Caco-2 (cell line): ENCODE results near the gene KCNIP4. TPM values are rescaled to one million over a fixed set of nuclear protein-coding genes. Genes with fewer than 3 reads are reported as not detected.

ENCODE experiments used
- BruUV-seq: library from RNA; stranded (reverse); fragments of 400-500 nt; replicated peaks from 2 replicates; lab custom pipeline; 2021; lab: Mats Ljungman, UMichigan
- CTCF ChIA-PET: fragments of 300-600 bp; sonication (Branson Sonifier 250); formaldehyde crosslinking; loops from one replicate; lab custom pipeline; 2022; ENCODE audit warnings: antibody characterized with exemption; lab: Charles Lee
- POLR2A ChIA-PET: fragments of 300-600 bp; sonication (Branson Sonifier 250); formaldehyde crosslinking; loops from one replicate; lab custom pipeline; 2022; ENCODE audit warnings: antibody characterized with exemption; lab: Charles Lee
- DNase-seq, 2 experiments: peaks; one replicate each; pipeline versions ENCODE4 v3.0.0 to v3.0.0-alpha.2; 2020 to 2022
- H3K27me3 ChIP-seq: replicated peaks from 2 replicates; pipeline ENCODE4 v1.6.0; 2011; ENCODE audit warnings: low read length; ENCODE audit not compliant: control insufficient read depth, insufficient read depth
- H3K36me3 ChIP-seq: 2 replicates; pipeline ENCODE4 v1.5.1; 2011; ENCODE audit warnings: low read length; ENCODE audit not compliant: control insufficient read depth, insufficient read depth
- H3K4me1 ChIP-seq: fragments of 250-450 bp; sonication (Bioruptor Pico); 2 replicates; pipeline ENCODE4 v1.5.1; 2020; ENCODE audit warnings: mild to moderate bottlenecking
- H3K4me3 ChIP-seq: 2 replicates; pipeline ENCODE4 v1.5.1; 2011; ENCODE audit warnings: low read depth, mild to moderate bottlenecking, control low read depth, low read length
- H3K9me3 ChIP-seq: fragments of 250-450 bp; sonication (Bioruptor Pico); 2 replicates; pipeline ENCODE4 v1.5.1; 2020; ENCODE audit warnings: mild to moderate bottlenecking, moderate library complexity
- H3K27ac Mint-ChIP-seq: one replicate; pipeline ENCODE4 v1.8.0; 2022; ENCODE audit warnings: mixed read lengths; ENCODE audit not compliant: unreplicated experiment
- H3K27me3 Mint-ChIP-seq: one replicate; pipeline ENCODE4 v1.8.0; 2022; ENCODE audit warnings: mixed read lengths; ENCODE audit not compliant: insufficient read depth, unreplicated experiment
- H3K36me3 Mint-ChIP-seq: one replicate; pipeline ENCODE4 v1.8.0; 2022; ENCODE audit warnings: mild to moderate bottlenecking, mixed read lengths; ENCODE audit not compliant: insufficient read depth, unreplicated experiment
- H3K4me1 Mint-ChIP-seq: one replicate; pipeline ENCODE4 v1.8.0; 2022; ENCODE audit warnings: low read depth, mixed read lengths; ENCODE audit not compliant: unreplicated experiment
- H3K4me3 Mint-ChIP-seq: one replicate; pipeline ENCODE4 v1.8.0; 2022; ENCODE audit warnings: mild to moderate bottlenecking, moderate library complexity, mixed read lengths; ENCODE audit not compliant: unreplicated experiment
- H3K9me3 Mint-ChIP-seq: one replicate; pipeline ENCODE4 v1.8.0; 2022; ENCODE audit warnings: mixed read lengths; ENCODE audit not compliant: unreplicated experiment
- intact Hi-C: fragments of 100-400 bp; cut with micrococcal nuclease; formaldehyde crosslinking; loops from one replicate; pipeline ENCODE4 v1.10.0; 2022; ENCODE audit not compliant: unreplicated experiment
- total RNA-seq: library from RNA; stranded (reverse); gene quantifications from 2 replicates; pipeline ENCODE4 v1.2.3, GENCODE V29; 2022
- TF ChIP-seq, protein P1 (sequence below), 2 experiments: fragments of 200-600 bp in 1 of 2; IDR thresholded peaks; 1 replicate in 1 of 2; 2 replicates in 1 of 2; pipeline versions ENCODE4 v1.5.1 to v1.8.0; 2011 to 2022; ENCODE audit warnings: antibody characterized with exemption in 1 of 2, control low read depth in 1 of 2, inconsistent platforms in 1 of 2, low read depth in 1 of 2, low read length in 1 of 2, mild to moderate bottlenecking in 1 of 2, moderate library complexity in 1 of 2; ENCODE audit not compliant: insufficient read depth in 1 of 2, severe bottlenecking in 1 of 2, unreplicated experiment in 1 of 2

Gene KCNIP4
- total RNA-seq, 1 experiment from 2014 or later: not detected

DNA sequence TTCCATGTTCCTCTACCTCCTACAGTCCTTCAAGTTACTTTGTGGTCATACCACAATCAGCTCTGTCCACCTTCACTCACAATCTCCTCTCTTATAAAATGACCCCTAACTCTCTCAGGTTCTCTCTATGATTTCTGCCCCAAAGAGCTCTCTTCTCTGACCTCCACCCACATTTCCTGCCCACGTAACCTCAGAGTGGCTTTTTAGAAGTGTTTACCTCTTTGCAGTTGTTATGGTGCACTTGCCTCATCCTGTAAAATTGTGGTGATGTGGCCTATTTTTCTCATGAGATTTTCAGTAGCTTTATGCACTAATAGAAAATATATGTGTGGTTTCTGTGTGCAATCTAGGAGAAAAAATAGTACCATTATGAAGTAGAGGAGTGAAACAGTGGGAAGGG, 1032.5 kb downstream of the KCNIP4 start:
- no peak for DNase-seq
- Mint-ChIP-seq H3K36me3 (no peaks in the 10 kb centered on the region), H3K27me3 (peaks cover 8% of the 10 kb centered on the region), H3K4me3 (no peak overlapping the region), H3K27ac (no peak overlapping the region), H3K9me3 (no peaks in the 10 kb centered on the region), H3K4me1 (no peaks in the 10 kb centered on the region)
- ChIA-PET POLR2A (no interaction called here), CTCF (no interaction called here)
- Histone ChIP-seq H3K4me3 (no peak overlapping the region), H3K27me3 (no peaks in the 10 kb centered on the region), H3K9me3 (no peaks in the 10 kb centered on the region), H3K4me1 (no peaks in the 10 kb centered on the region), H3K36me3 (no peaks in the 10 kb centered on the region)
- TF ChIP-seq, protein P1, sequence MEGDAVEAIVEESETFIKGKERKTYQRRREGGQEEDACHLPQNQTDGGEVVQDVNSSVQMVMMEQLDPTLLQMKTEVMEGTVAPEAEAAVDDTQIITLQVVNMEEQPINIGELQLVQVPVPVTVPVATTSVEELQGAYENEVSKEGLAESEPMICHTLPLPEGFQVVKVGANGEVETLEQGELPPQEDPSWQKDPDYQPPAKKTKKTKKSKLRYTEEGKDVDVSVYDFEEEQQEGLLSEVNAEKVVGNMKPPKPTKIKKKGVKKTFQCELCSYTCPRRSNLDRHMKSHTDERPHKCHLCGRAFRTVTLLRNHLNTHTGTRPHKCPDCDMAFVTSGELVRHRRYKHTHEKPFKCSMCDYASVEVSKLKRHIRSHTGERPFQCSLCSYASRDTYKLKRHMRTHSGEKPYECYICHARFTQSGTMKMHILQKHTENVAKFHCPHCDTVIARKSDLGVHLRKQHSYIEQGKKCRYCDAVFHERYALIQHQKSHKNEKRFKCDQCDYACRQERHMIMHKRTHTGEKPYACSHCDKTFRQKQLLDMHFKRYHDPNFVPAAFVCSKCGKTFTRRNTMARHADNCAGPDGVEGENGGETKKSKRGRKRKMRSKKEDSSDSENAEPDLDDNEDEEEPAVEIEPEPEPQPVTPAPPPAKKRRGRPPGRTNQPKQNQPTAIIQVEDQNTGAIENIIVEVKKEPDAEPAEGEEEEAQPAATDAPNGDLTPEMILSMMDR (IDR thresholded peaks at IDR 0.05; ENCODE audit: insufficient read depth in 1 of 2, low read depth in 1 of 2, low read length in 1 of 2, severe bottlenecking in 1 of 2, unreplicated experiment in 1 of 2): no peak
- intact Hi-C loops: no loop called here
- no TSS peak for BruUV-seq

DNA sequence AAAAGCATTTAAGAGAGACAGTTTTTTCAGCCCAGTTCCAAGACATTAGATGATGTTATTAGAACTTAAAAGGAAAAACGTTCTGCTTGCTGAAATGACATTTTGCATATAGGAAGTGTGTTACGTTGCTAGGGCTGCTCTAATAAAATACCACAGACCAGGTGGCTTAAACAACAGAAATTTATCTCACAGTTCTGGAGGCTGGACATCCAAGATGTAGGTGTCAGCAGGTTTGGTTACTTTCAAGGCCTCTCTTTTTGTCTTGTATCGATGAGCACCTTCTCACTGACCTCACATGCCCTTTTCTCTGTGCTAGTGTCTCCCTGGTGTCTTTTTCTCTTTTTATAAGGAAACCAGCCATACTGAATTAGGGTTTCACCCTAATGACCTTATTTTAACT, 1043.6 kb downstream of the KCNIP4 start:
- DNase-seq: no peak
- H3K4me1 Mint-ChIP-seq: no peaks in the 10 kb centered on the region
- H3K9me3 Mint-ChIP-seq: no peaks in the 10 kb centered on the region
- TF ChIP-seq, protein P1 (IDR thresholded peaks at IDR 0.05; ENCODE audit: insufficient read depth in 1 of 2, low read depth in 1 of 2, low read length in 1 of 2, severe bottlenecking in 1 of 2, unreplicated experiment in 1 of 2): no peak
- intact Hi-C loops: no loop called here
- no peak overlapping the region for H3K27ac Mint-ChIP-seq
- Histone ChIP-seq H3K4me1 (no peaks in the 10 kb centered on the region), H3K4me3 (no peak overlapping the region), H3K36me3 (no peaks in the 10 kb centered on the region), H3K9me3 (no peaks in the 10 kb centered on the region), H3K27me3 (no peaks in the 10 kb centered on the region)
- no peaks in the 10 kb centered on the region for H3K36me3 Mint-ChIP-seq
- no peak overlapping the region for H3K4me3 Mint-ChIP-seq
- ChIA-PET POLR2A (no interaction called here), CTCF (no interaction called here)
- BruUV-seq: no TSS peak
- H3K27me3 Mint-ChIP-seq: peaks cover 4% of the 10 kb centered on the region

DNA sequence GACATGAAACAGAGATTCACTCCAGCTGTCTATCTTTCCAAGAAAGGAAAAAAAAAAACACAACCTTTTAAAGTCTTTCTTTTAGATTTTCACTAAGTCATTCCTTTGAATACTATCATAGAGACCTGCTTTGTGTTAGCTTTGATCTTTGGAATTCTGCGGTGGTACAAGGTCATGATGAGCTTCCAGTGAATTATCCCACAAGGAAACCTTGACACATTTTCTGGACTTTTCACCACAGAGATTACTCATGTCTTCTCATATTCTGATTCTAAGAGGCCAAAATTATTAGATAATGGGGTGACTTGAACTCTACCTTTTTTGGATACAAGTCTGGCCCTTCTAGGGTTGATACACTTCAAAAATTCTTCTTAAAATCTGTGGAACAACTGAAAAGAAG, 1046.7 kb downstream of the KCNIP4 start:
- H3K36me3 Mint-ChIP-seq: no peaks in the 10 kb centered on the region
- no peaks in the 10 kb centered on the region for H3K9me3 ChIP-seq
- H3K4me1 ChIP-seq: no peaks in the 10 kb centered on the region
- TF ChIP-seq, protein P1 (IDR thresholded peaks at IDR 0.05; ENCODE audit: insufficient read depth in 1 of 2, low read depth in 1 of 2, low read length in 1 of 2, severe bottlenecking in 1 of 2, unreplicated experiment in 1 of 2): no peak
- H3K4me1 Mint-ChIP-seq: no peaks in the 10 kb centered on the region
- no peak for DNase-seq
- H3K27me3 ChIP-seq: no peaks in the 10 kb centered on the region
- peaks cover 7% of the 10 kb centered on the region for H3K27me3 Mint-ChIP-seq
- no peaks in the 10 kb centered on the region for H3K36me3 ChIP-seq
- intact Hi-C loops: no loop called here
- POLR2A ChIA-PET: no interaction called here
- no peak overlapping the region for H3K4me3 Mint-ChIP-seq
- BruUV-seq: no TSS peak
- H3K9me3 Mint-ChIP-seq: no peaks in the 10 kb centered on the region
- H3K27ac Mint-ChIP-seq: no peak overlapping the region
- no peak overlapping the region for H3K4me3 ChIP-seq
- CTCF ChIA-PET: no interaction called here
